ENCODE measurements around the gene VGLL4.
"Not testable (repeated sequence)": the region's sequence is repeated elsewhere in the genome, so short reads cannot be mapped to it uniquely, and the experiment has no call there.

VGLL4 gene, protein sequence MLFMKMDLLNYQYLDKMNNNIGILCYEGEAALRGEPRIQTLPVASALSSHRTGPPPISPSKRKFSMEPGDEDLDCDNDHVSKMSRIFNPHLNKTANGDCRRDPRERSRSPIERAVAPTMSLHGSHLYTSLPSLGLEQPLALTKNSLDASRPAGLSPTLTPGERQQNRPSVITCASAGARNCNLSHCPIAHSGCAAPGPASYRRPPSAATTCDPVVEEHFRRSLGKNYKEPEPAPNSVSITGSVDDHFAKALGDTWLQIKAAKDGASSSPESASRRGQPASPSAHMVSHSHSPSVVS

GRCh38 chr3:11643605-11644087 is at the start of gene VGLL4:
TSS of gene VGLL4 (minus strand) at chr3:11643915. CDS start at chr3:11643518, 397 bp downstream.
- peak; percentile 30 to 67 for DNase-seq

GRCh38 chr3:11692532-11692813 is 48.8 kb upstream of the VGLL4 start:
- no peak for DNase-seq

DNA sequence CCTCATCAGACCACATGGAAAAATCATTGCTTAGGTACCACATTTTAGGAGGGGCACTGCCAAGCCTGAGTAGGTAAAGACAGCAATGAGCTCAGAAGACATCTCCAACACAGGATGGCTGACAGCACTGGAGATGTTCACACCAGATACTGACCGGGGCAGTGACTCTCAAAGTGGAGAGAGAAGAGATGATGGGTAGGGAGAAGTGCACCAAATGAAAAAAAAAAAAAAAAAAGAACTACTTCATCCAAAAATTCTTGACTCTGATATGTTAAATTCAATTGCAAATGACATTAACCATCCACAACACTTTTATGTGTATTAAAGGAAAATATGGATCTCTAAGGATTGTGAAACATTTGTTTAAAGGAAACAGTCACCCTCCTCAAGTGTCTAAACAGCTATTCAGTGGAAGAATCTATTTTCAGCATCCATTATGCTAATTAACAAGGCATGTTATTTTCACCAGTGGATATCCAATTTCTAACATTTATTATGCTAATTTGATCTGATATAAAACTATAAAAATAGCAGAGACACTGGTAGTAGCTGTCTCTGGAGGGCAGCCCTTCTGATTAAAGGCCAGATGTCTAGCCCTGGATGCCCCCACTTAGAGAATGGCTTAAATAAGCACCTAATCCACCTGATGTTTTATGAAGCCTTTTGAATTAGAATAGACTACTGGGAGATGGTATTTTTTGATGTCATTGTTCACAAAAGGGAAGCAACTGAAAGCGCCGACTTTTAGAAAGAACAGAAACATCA is 48.2 kb upstream of the VGLL4 start:
- no peak for DNase-seq

DNA sequence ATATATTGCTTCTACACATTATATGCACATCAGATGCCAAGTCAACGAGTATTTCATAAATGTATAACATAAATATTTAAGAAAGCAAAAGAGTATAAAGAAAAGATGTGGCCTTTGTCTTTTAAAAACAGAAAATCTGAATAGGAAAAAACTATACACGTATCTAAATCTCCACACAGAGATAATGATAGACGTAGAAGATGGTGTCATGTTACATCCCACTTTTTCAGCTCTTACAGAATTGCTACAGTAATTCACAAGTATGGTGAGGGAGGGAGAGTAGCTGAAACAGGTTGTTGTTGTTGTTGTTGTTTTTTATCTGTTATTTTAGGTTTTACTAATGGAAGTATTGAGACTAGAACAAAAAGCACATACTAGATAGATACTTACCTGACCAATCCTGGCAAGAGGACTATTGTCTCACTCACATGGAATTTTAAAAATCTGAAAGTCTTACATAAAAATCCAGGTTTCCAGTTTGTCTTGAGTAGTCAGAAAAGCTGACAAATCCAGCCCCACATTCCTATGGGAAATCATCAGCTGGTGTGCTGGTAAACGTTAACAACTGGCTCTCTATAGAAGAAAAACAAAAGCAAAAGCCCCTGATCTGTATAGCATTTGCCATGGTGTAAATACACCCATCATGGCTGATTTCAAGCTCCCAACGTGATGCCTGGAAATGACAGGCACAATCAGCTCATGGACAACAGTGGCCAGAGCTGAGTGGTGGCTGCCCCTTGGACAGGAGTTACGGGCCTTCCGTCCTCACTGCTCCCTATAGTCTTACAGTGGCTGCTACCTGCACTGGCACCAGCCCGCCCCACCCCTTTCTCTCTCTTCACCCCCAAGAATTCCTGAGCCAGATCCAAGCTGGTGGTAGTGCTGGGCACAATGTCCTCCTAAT is 47.4 kb upstream of the VGLL4 start:
- DNase-seq, result no peak

DNA sequence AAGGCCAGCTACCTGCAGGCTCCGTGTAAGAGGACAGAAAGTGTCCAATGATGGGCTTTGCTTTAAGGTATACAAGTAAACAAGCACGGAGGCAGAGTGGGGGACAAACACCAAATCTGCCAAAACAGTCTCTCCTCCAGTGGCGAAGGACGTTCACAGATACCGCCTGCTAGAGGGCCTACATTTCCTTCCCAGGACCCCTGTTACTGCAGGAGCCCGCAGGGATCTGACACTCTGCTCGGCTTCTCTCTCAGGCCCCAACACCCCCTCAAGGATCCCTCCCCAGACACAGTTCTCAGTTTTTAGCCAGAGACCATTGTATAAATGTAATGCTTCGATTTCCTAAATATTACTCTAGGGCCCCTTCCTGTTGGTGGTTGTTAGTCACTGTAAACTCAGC is 46.0 kb upstream of the VGLL4 start:
- no peak for DNase-seq

- DNase-seq, result not testable (repeated sequence)
Measured at GRCh38 chr3:11684980-11685379, 41.3 kb upstream of the VGLL4 start.

DNA sequence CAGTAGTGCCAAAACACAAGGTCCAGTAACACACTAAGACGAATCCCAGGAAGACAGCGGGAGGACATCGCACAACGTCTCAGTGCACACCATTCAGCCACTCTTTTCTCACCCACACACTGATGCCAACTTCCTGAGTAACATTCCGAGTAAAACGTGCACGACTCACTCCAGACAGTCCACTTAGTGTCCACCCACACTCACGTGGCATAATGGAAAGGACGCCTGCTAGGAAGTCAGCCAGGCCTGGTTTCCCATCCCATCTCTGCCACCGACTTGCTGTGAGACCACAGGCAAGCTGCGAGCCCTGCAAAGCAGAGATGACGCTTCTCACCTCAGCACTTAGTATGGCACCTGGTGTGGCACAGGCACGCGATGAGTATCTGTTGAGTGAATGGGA is 36.8 kb upstream of the VGLL4 start:
- no peak for DNase-seq

GRCh38 chr3:11679964-11680363 is 36.2 kb upstream of the VGLL4 start:
- no peak for DNase-seq

- DNase-seq, result no peak
Measured at GRCh38 chr3:11672363-11672762, 28.6 kb upstream of the VGLL4 start.

GRCh38 chr3:11671648-11672100 is 28.0 kb upstream of the VGLL4 start:
- DNase-seq, result no peak

DNA sequence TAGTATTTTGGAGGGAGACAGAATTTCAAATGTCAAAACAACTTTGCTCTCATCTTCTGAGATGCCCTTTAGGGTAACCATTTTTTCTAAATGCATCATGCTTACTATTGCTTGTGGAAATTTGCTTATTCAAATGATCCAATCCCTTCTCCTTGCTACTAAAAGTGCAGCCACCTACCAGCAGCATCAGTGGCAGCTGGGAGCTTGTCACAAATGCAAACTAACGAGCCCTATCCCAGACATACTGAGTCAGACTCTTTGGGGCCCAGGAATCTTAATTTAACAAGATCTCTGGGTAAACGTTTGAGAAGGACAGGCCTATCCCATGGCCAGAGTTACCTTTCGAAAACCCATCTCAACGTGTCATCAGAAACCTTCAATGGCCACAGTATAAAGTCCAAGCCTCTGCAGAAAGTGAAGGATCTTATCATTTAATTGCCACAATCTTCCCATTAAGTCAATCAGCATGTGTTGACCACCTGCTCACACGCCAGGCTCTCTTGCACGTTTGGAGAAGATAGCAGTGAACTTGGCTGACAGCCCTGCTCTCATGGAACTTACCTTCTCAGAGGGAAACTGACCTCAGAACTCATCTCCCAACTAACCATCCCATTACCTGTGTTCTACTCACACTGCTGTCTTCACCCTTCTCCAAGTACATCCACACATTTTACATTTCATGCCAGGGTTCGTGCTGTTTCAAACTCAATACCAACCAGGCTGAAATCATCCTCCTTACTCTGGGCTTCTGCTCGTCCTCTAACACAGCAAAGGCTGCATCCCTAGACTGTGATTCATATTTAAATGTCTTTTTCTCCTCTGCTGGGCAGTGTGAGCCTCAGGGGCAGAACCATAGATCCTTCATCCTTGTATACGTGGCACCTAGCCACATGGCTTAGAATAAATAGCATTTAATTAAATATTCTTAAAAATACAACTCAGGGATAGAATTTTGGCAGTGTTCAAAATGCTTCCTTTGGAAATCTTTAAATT is 24.8 kb upstream of the VGLL4 start:
- DNase-seq, result no peak

- DNase-seq, result no peak
Measured at GRCh38 chr3:11665331-11665730, 21.6 kb upstream of the VGLL4 start.

GRCh38 chr3:11662392-11662990 is 18.8 kb upstream of the VGLL4 start:
- no peak for DNase-seq

DNA sequence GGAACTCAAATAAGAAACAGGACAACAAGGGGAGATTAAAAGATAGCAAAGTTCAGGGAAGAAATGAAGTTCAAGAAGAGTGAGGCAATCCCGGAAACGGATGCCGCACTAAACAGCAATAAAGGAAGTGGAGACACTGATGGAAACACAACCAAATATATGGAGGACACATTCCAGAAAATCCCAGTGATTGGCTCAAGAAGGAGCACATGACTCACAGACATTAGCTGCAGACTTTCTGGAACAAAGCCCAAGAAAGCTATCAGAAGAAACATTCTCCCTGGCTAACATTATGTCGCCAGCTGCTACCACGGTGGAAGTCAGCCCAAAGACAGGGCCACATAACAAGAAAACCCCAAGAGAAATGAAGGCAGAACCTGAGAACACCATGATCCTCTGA is 18.1 kb upstream of the VGLL4 start:
- no peak for DNase-seq

- DNase-seq, result no peak
Measured at GRCh38 chr3:11661052-11661656, 17.4 kb upstream of the VGLL4 start.

GRCh38 chr3:11660242-11660641 is 16.5 kb upstream of the VGLL4 start:
- DNase-seq, result no peak

- DNase-seq, result no peak
Measured at GRCh38 chr3:11658180-11658579, 14.5 kb upstream of the VGLL4 start.

- DNase-seq, result no peak
Measured at GRCh38 chr3:11655196-11655928, 11.6 kb upstream of the VGLL4 start.

- DNase-seq, result no peak
Measured at GRCh38 chr3:11654166-11654565, 10.5 kb upstream of the VGLL4 start.

DNA sequence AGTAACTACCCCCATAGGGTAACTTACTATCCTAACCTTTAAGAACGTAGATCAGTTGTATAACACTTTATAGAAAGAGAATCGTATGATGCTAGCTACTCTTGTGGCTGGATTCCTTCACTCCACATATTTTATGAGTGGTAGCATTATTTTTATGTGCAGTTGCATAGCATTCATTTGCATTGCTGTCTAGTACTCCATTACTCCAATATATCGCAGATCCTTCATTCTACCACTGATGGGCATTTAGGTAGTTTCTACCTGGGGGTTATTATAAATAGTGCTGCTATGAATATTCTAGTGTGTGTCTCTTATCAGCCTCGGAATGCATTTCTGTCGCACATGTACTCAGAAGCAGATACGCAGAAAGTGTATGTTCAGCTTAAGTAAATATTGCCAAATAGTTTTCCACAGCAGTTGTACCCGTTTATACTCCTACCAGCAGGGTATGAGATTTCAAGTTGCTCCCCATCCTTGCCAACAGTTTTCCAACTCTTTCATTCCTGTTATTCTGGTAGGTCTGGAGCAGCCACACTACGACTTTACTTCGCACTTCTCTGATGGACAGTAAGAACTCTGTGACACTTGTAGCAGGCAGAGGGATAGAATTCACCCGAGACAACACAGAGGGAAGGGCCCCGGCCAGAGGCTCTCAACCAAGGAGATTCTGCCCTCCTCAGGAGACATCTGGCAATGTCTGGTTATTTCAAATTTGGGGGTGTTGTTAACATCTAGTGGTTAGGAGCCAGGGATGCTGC is 9.8 kb upstream of the VGLL4 start:
- no peak for DNase-seq

Data from NCI-H187 (cell line).